Lower lobe of right lung (tissue), 2 donors: ENCODE results near the gene ACTL7B. TPM values are rescaled to one million over a fixed set of nuclear protein-coding genes. Genes with fewer than 3 reads are reported as not detected.
"Not testable (repeated sequence)": the region's sequence is repeated elsewhere in the genome, so short reads cannot be mapped to it uniquely, and the experiment has no call there.

Experiments used
- ATAC-seq, 2 donors: fragments of 200-7000 bp; cut with Tn5 transposase; one replicate each; pipeline ENCODE4 v1.9.1; 2020 to 2022; ENCODE audit warnings: mild to moderate bottlenecking in 2 of 2, moderate library complexity in 2 of 2
- DNase-seq: peaks from one replicate; pipeline ENCODE4 v3.0.0-alpha.2; 2020
- H3K27ac ChIP-seq: fragments of 200-600 bp; one replicate; pipeline ENCODE4 v1.8.0; 2022
- H3K27me3 ChIP-seq: fragments of 200-600 bp; one replicate; pipeline ENCODE4 v1.8.0; 2022; ENCODE audit warnings: low read depth
- H3K36me3 ChIP-seq: fragments of 200-600 bp; one replicate; pipeline ENCODE4 v1.8.0; 2022; ENCODE audit warnings: mild to moderate bottlenecking
- H3K4me1 ChIP-seq: fragments of 200-600 bp; one replicate; pipeline ENCODE4 v1.8.0; 2022
- H3K4me3 ChIP-seq: fragments of 200-600 bp; one replicate; pipeline ENCODE4 v1.8.0; 2022; ENCODE audit warnings: mild to moderate bottlenecking
- H3K9me3 ChIP-seq: fragments of 200-600 bp; one replicate; pipeline ENCODE4 v1.8.0; 2022
- intact Hi-C: fragments of 100-400 bp; cut with DNase I; formaldehyde crosslinking; loops from one replicate; pipeline ENCODE4 v1.11.0; 2022
- long read RNA-seq: library from polyadenylated mRNA; unstranded; transcript quantifications from one replicate; pipeline ENCODE4 v2.0.0, GENCODE V29; 2021
- total RNA-seq: library from RNA; stranded (reverse); fragmentation: NEBNext Ultra II Directional; extraction: Animal tissue kit (Norgen Biotek cat#: 25700); gene quantifications from one replicate; pipeline ENCODE4 v1.2.1, GENCODE V29; 2021
- TF ChIP-seq, protein P1 (sequence below): fragments of 200-600 bp; IDR thresholded peaks from one replicate; pipeline ENCODE4 v1.8.0; 2022; ENCODE audit warnings: antibody characterized with exemption, mild to moderate bottlenecking
- donor health status: DM: no; HTN: yes; CAD: no; lungs with severe emphysema.

ACTL7B gene, protein sequence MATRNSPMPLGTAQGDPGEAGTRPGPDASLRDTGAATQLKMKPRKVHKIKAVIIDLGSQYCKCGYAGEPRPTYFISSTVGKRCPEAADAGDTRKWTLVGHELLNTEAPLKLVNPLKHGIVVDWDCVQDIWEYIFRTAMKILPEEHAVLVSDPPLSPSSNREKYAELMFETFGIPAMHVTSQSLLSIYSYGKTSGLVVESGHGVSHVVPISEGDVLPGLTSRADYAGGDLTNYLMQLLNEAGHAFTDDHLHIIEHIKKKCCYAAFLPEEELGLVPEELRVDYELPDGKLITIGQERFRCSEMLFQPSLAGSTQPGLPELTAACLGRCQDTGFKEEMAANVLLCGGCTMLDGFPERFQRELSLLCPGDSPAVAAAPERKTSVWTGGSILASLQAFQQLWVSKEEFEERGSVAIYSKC
- total RNA-seq = not detected
- long read RNA-seq = 0 reads

DNA sequence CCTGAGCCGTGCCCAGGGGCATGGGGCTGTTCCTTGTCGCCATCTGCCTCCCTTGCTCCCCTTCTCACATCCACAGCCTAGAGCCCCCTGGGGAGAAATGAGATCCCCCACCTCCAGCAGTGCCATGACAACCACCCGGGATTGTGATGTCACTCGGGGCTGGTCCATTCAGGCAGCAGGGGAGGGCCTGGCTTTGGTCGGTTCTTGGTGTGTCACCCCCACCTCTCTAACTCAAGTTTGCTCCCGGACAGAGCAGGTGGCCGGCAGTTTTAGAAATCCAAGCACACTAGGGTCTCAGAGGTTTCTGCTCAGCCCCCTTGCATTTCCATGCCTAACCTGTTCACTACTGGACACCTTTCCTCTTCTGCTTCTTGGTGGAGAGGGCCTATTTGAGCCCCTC is at the start of gene ACTL7B:
ACTL7B (minus strand) TSS at position 99 of the 400 bp plus-strand sequence; CDS start at position 43, 56 bp downstream.
- intact Hi-C loops = no loop called here
- Histone ChIP-seq H3K36me3 (no peaks in the 10 kb centered on the region), H3K27ac (no peak within 1 kb of the TSS), H3K4me3 (no peak within 1 kb of the TSS), H3K4me1 (no peaks in the 10 kb centered on the region), H3K27me3 (no peaks in the 10 kb centered on the region), H3K9me3 (no peaks in the 10 kb centered on the region)
- DNase-seq (no peak), ATAC-seq (no peak)
- TF ChIP-seq, protein P1, sequence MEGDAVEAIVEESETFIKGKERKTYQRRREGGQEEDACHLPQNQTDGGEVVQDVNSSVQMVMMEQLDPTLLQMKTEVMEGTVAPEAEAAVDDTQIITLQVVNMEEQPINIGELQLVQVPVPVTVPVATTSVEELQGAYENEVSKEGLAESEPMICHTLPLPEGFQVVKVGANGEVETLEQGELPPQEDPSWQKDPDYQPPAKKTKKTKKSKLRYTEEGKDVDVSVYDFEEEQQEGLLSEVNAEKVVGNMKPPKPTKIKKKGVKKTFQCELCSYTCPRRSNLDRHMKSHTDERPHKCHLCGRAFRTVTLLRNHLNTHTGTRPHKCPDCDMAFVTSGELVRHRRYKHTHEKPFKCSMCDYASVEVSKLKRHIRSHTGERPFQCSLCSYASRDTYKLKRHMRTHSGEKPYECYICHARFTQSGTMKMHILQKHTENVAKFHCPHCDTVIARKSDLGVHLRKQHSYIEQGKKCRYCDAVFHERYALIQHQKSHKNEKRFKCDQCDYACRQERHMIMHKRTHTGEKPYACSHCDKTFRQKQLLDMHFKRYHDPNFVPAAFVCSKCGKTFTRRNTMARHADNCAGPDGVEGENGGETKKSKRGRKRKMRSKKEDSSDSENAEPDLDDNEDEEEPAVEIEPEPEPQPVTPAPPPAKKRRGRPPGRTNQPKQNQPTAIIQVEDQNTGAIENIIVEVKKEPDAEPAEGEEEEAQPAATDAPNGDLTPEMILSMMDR = no peak

DNA sequence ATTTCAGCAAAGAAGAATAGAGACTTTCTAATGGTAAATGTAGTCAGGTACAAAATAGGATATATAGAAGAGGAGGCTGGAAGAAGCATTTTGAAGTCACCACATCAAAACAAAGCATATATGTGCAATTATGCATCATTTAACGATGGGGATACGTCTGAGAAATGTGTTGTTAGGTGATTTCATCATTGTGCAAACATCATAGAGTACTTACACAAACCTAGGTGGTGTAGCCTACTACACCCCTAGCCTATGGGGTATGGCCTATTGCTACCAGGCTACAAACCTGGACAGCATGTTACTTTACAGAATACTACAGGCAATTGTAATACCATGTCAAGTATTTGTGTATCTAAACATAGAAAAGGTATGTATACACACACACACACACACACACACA is 49.7 kb upstream of the ACTL7B start:
- peaks cover 96% of the 10 kb centered on the region for H3K36me3 ChIP-seq
- no peaks in the 10 kb centered on the region for H3K4me1 ChIP-seq
- no peak overlapping the region for H3K4me3 ChIP-seq
- H3K27me3 ChIP-seq = no peaks in the 10 kb centered on the region
- intact Hi-C loops = no loop called here
- no peak for ATAC-seq
- no peak overlapping the region for H3K27ac ChIP-seq
- no peaks in the 10 kb centered on the region for H3K9me3 ChIP-seq
- TF ChIP-seq, protein P1 = no peak
- no peak for DNase-seq

DNA sequence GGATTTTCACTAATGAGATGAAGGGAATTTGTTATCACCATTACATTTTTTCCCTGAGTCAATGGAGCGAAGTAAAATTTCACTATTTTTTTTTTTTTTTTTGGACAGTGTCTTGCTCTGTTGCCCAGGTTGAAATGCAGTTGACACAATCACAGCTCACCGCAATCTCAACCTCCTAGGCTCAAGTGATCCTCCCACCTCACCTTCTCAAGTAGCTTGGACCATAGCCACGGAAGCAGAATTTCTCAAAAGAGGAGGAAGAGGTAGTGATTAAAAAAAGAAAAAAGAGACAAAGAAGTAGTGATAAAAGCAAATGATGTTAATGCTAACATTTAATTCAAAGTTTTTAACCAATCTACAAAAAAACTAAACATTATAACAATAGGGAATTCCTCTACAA is 48.4 kb upstream of the ACTL7B start:
- H3K4me1 ChIP-seq = no peaks in the 10 kb centered on the region
- no peaks in the 10 kb centered on the region for H3K9me3 ChIP-seq
- ATAC-seq (no peak), DNase-seq (no peak)
- H3K36me3 ChIP-seq = peaks cover 96% of the 10 kb centered on the region
- intact Hi-C loops = no loop called here
- H3K4me3 ChIP-seq = no peak overlapping the region
- H3K27ac ChIP-seq = no peak overlapping the region
- TF ChIP-seq, protein P1 = no peak
- H3K27me3 ChIP-seq = no peaks in the 10 kb centered on the region

DNA sequence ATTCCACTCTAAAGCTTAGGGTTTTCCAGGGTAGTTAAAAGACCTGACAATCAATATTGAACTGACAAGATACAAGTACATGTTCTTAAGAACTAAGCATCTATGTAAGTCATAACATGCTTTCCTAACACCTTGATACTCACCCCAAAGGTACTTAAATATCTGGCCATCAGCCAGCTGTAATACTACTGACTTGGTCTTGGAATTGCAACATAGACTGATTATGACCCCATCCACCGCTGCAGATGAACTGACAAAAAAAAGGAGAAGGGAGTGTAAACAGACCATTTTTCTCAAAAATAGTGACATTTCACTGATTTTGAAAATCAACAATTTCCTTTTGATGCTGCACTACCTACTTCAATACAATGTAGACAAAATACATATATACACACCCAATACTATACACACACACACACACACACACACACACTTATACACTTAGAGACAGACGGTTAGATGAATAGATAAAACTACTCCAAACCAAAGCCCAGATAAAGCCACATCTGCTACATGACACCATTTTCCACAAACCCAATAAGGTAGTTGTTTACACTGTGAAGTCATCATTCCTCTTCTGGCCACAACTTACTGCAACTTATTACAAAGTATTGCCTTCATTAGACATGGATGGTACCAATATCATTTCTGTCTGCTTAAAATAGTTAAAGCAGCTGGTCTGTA is 47.8 kb upstream of the ACTL7B start:
- TF ChIP-seq, protein P1 = no peak
- no peak for DNase-seq
- H3K27me3 ChIP-seq = no peaks in the 10 kb centered on the region
- H3K4me3 ChIP-seq = no peak overlapping the region
- H3K4me1 ChIP-seq = no peaks in the 10 kb centered on the region
- intact Hi-C loops = no loop called here
- ATAC-seq = no peak
- no peaks in the 10 kb centered on the region for H3K9me3 ChIP-seq
- no peak overlapping the region for H3K27ac ChIP-seq
- H3K36me3 ChIP-seq = peaks cover 96% of the 10 kb centered on the region

DNA sequence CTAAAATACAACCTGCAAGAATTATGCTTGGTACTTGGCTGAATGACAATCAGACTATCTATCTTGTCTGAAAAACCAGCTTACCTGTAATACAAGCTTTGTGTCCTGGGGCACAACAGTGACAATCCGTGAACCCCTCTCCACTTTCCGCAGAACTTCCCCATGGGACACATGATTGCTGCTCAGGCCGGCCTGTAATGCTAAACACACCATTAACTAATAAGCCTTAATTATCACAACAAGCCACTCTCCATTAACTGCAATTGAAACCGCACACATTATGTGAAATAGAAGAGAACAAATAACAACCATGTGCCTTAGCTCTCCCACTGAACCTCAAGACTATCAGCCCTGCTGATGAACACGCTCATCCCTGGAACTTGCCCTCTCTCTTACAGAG is 44.4 kb upstream of the ACTL7B start:
- H3K36me3 ChIP-seq = peaks cover 96% of the 10 kb centered on the region

DNA sequence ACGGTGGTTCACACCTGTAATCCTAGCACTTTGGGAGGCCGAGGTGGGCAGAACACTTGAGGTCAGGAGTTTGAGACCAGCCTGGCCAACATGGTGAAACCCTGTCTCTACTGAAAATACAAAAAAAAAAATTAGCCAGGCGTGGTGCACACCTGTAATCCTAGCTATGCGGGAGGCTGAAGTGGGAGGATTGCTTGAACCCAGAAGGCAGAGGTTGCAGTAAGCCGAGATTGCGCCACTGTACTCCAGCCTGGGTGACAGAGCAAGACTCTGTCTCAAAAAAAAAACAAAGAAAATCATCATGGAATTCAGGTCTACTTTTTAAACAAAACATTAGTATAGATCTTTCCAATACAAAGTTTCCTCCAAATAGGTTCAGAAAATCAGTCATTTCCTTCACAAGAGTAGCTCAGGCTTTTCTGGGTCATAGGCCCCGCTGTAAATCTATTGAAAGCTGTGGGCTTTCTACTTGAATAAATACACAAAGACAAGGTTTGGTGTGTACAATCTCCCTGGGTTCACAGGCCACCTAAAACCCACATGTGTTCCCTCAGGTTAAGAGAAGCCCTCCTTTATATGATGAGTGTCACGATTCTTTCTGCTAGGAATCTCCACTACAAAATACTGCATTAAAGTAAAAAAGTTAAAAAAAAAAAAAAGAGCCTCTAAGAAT is 43.4 kb upstream of the ACTL7B start:
- H3K4me1 ChIP-seq, DNase-seq, H3K27me3 ChIP-seq, H3K9me3 ChIP-seq, H3K27ac ChIP-seq, ATAC-seq, intact Hi-C loops, H3K4me3 ChIP-seq: not testable (repeated sequence)
- peaks cover 96% of the 10 kb centered on the region for H3K36me3 ChIP-seq

More for the DNA sequence above, 44.4 kb upstream of the ACTL7B start:
- no peaks in the 10 kb centered on the region for H3K27me3 ChIP-seq
- H3K9me3 ChIP-seq = no peaks in the 10 kb centered on the region
- TF ChIP-seq, protein P1 = no peak
- H3K4me3 ChIP-seq = no peak overlapping the region
- intact Hi-C loops = no loop called here
- H3K4me1 ChIP-seq = no peaks in the 10 kb centered on the region
- no peak overlapping the region for H3K27ac ChIP-seq
- DNase-seq (no peak), ATAC-seq (no peak)
